HG03439 (cell line): Measurements from ENCODE around the gene EPHX1.
"Not testable (repeated sequence)": the region's sequence is repeated elsewhere in the genome, so short reads cannot be mapped to it uniquely, and the experiment has no call there.

Experiments used
- ATAC-seq: cut with Tn5 transposase; IDR thresholded peaks from one replicate; pipeline ENCODE4 v1.9.1; 2021; ENCODE audit warnings: mild to moderate bottlenecking, moderate library complexity; ENCODE audit not compliant: unreplicated experiment

Gene EPHX1

GRCh38 chr1:225815526-225816178 lies 5.7 kb downstream of the EPHX1 start:
- no peak for ATAC-seq

GRCh38 chr1:225816643-225817538 lies 7.0 kb downstream of the EPHX1 start:
- no peak for ATAC-seq

- ATAC-seq: no peak
These were observed 7.7 kb downstream of the EPHX1 start for GRCh38 chr1:225817611-225818061.

- ATAC-seq: no peak
These were observed 8.3 kb downstream of the EPHX1 start for GRCh38 chr1:225818229-225818628.

DNA sequence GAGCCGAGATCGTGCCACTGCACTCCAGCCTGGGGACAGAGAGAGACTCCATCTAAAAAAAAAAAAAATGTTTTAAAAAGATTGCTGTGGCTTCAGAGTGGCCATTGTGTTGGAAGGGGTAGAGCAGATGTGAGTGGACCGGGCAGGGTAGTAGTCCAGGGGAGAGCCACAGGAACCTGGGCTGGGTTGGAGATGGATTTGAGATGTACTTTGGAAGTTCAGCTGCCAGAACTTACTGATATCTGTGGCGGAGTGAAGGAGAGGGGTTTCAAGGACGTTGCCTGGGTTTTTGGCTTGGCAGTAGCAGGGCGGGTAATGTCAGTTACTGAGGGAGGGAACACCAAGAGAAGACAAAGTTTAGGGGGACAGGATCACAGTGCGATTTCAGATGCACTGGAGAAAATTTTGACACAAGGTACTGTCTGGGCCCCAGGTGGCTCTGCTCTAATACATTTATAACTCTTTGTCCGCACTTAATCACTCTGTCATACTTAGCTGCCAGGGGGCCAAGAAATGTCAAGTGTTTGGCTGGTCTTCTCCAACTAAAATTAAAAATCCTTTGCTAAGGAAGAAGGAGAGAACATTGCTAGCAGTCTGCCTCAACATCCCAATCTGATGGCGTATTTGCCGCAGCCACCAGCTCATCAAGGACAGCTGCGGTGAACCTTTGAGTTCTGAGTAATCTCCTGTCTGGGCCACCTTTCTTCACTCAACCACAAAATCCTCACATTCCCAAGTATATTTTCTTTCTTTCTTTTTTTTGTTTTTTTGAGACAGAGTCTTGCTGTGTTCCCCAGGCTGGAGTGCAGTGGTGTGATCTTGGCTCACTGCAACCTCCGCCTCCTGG lies 9.6 kb downstream of the EPHX1 start:
- no peak for ATAC-seq

DNA sequence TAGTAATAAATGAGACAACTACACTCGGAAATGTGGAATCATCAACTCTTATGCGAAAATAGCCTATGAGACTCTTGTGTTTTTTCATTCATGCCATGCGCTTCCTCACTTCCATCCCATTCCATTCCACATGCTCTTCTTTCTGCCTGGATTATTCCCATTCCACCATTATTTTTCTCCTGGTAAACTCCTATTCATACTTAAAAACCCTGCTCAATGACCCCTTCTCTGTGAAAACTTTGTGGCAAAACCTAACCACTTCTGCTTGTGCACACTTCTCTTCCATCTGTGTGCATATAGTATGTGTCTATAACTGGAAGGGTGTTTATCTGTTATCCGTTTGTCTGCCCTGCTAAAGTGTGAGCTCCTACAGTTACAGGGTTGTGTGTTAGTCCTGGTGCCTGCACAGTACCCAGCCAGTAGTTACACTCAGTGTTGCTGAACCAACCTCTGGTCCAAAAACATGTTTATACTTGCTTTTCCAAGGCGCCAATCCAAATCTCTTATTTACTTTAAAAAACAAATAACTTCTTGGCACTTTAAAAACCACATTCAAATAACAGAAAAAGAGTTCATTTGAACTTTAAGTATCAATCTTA lies 10.7 kb downstream of the EPHX1 start:
- ATAC-seq: no peak

DNA sequence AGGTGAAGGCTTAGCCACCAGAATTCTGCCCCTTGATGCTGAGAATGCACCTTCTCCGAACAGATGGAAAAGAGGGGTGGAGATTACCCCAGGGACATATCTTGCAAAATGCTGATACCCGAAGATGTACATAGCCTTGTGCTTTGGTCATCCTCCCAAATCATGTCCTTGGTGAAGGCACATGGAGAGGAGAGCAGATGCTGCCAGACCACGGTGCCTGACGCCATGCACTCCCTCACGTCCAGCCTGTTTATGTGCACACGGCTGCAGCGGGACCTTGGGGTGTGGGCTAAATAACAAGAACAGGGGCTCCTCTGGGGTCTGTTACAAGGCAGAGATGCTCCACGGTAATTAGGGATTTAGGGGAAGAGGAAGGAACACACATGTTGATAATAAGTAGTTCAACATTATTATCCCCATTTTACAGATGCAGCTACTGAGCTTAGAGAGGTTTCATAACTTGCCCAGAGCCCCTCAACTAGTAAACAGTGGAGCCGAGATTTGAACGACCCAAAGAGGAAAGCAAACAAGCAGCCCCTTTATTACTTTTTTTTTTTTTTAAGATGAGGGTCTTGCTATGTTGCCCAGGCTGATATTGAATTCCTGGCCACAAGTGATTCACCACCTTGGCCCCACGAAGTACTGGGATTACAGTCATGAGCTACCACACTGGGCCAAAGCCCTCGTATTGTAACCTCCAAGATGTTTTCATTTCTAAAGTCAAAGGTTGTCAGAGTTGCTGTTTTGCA lies 12.9 kb downstream of the EPHX1 start:
- no peak for ATAC-seq

GRCh38 chr1:225823811-225824261 lies 13.9 kb downstream of the EPHX1 start:
- ATAC-seq: no peak

- no peak for ATAC-seq
These were observed 14.6 kb downstream of the EPHX1 start for GRCh38 chr1:225824533-225824941.

DNA sequence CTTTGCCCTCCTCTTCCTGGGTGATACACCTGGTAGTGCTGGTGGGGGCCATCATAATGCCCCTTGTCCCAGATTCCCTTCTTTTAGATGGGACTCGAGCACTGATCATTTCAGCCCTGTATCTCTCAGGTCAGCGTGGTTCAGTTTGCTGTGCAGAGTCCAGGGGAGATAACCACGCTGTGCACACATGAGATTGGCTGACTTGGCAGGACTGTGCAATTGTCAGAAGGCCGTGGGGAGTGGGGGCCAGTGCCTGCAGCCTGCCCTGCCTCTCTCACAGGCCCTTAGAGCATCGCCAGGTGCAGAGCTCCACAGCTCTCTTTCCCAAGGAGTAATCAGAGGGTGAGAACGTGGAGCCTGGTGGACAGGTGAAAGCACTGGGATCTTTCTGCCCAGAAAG lies 15.2 kb downstream of the EPHX1 start:
- ATAC-seq: no peak

- no peak for ATAC-seq
These were observed 15.7 kb downstream of the EPHX1 start for GRCh38 chr1:225825607-225826007.

- ATAC-seq: no peak
These were observed 17.2 kb downstream of the EPHX1 start for GRCh38 chr1:225827076-225827475.

GRCh38 chr1:225828706-225829345 lies 18.9 kb downstream of the EPHX1 start:
- ATAC-seq: no peak

- ATAC-seq: no peak
These were observed 20.9 kb downstream of the EPHX1 start for GRCh38 chr1:225830841-225831240.

DNA sequence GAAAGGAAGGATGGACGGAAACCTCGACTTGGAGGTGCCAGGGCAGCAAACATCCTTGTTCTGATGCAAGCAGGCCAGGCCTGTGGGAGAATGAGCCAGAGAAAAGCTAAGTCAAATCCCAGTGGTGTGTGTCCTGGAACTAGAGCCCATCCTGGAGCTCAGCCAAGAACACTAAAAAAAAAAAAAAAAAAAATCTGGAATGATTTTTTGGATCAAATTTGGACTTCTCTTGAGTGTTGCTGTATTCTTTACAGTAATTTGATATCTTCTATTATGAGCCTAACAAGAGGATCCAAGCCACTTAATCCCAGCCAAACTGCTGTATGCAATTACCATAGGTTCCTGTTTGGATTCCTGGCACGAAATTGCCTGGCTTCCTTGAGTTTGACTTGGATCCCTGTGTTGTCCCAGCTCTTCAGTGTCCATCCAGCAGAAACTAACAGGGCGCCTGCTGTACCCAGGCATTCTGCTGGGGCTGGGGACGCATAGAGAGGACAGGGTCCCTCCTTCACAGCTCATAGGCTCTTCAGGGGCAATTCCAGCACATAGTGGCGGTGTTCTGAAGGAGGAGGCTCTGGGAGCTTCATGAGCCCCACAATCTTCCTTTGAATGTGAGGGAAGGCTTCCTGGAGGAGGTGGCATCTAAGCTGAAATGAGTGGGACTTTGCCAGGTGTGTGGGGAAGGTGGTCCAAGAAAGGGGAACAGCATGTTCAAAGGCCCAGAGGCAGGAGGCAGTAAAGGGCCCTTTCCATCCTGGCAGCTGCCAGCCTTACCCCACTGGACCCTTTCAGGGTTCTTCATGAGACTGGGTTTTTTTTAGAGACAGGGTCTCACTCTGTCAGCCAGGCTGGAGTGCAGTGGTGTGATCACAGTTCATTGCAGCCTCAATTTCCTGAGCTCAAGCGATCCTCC lies 24.7 kb downstream of the EPHX1 start:
- ATAC-seq: no peak

- no peak for ATAC-seq
These were observed 25.9 kb downstream of the EPHX1 start for GRCh38 chr1:225835856-225836255.

GRCh38 chr1:225836296-225836695 lies 26.4 kb downstream of the EPHX1 start:
- not testable (repeated sequence) for ATAC-seq

- no peak for ATAC-seq
These were observed 28.9 kb downstream of the EPHX1 start for GRCh38 chr1:225838793-225839192.

- ATAC-seq: no peak
These were observed 30.3 kb downstream of the EPHX1 start for GRCh38 chr1:225840223-225840610.
